ENCODE measurements around the gene DDOST.

Gene DDOST

GRCh38 chr1:20701847-20702246 lies 40.7 kb upstream of the DDOST start:
- no peak overlapping the region for H3K4me3 ChIP-seq (ENCODE audit: low read depth, low read length)
- H3K9me3 ChIP-seq (ENCODE audit: control insufficient read depth, insufficient read depth, low read length) = no peaks in the 10 kb centered on the region
- H3K9ac ChIP-seq (ENCODE audit: low read depth, low read length) = no peak overlapping the region
- no peak overlapping the region for H3K27ac ChIP-seq (ENCODE audit: low read depth, low read length)
- peaks cover 8% of the 10 kb centered on the region for H3K4me1 ChIP-seq (ENCODE audit: control insufficient read depth, insufficient read depth, low read length)
- no peaks in the 10 kb centered on the region for H3K27me3 ChIP-seq (ENCODE audit: control insufficient read depth, insufficient read depth, low read length)
- no peaks in the 10 kb centered on the region; the same call in 1 of the 2 replicates for H3K36me3 ChIP-seq (ENCODE audit: control insufficient read depth, insufficient read depth, low read length)

GRCh38 chr1:20701446-20701845 lies 40.3 kb upstream of the DDOST start:
- Histone ChIP-seq H3K4me1 (ENCODE audit: control insufficient read depth, insufficient read depth, low read length) (peaks cover 8% of the 10 kb centered on the region), H3K9ac (ENCODE audit: low read depth, low read length) (no peak overlapping the region), H3K4me3 (ENCODE audit: low read depth, low read length) (no peak overlapping the region), H3K36me3 (ENCODE audit: control insufficient read depth, insufficient read depth, low read length) (no peaks in the 10 kb centered on the region; the same call in 1 of the 2 replicates), H3K27ac (ENCODE audit: low read depth, low read length) (no peak overlapping the region), H3K9me3 (ENCODE audit: control insufficient read depth, insufficient read depth, low read length) (no peaks in the 10 kb centered on the region), H3K27me3 (ENCODE audit: control insufficient read depth, insufficient read depth, low read length) (no peaks in the 10 kb centered on the region)

- no peak overlapping the region for H3K27ac ChIP-seq (ENCODE audit: low read depth, low read length)
- H3K4me3 ChIP-seq (ENCODE audit: low read depth, low read length) = no peak overlapping the region
- H3K9ac ChIP-seq (ENCODE audit: low read depth, low read length) = no peak overlapping the region
- no peaks in the 10 kb centered on the region for H3K9me3 ChIP-seq (ENCODE audit: control insufficient read depth, insufficient read depth, low read length)
- H3K27me3 ChIP-seq (ENCODE audit: control insufficient read depth, insufficient read depth, low read length) = no peaks in the 10 kb centered on the region
- no peaks in the 10 kb centered on the region; the same call in 1 of the 2 replicates for H3K36me3 ChIP-seq (ENCODE audit: control insufficient read depth, insufficient read depth, low read length)
- peaks cover 14% of the 10 kb centered on the region for H3K4me1 ChIP-seq (ENCODE audit: control insufficient read depth, insufficient read depth, low read length)
Observed at GRCh38 chr1:20700636-20701215, 39.6 kb upstream of the DDOST start.

GRCh38 chr1:20699558-20699957 lies 38.4 kb upstream of the DDOST start:
- H3K9ac ChIP-seq (ENCODE audit: low read depth, low read length) = no peak overlapping the region
- H3K9me3 ChIP-seq (ENCODE audit: control insufficient read depth, insufficient read depth, low read length) = no peaks in the 10 kb centered on the region
- no peak overlapping the region for H3K4me3 ChIP-seq (ENCODE audit: low read depth, low read length)
- H3K27me3 ChIP-seq (ENCODE audit: control insufficient read depth, insufficient read depth, low read length) = no peaks in the 10 kb centered on the region
- peaks cover 14% of the 10 kb centered on the region for H3K4me1 ChIP-seq (ENCODE audit: control insufficient read depth, insufficient read depth, low read length)
- no peaks in the 10 kb centered on the region; the same call in 1 of the 2 replicates for H3K36me3 ChIP-seq (ENCODE audit: control insufficient read depth, insufficient read depth, low read length)
- H3K27ac ChIP-seq (ENCODE audit: low read depth, low read length) = no peak overlapping the region

GRCh38 chr1:20698195-20698910 lies 37.2 kb upstream of the DDOST start:
- Histone ChIP-seq H3K27ac (ENCODE audit: low read depth, low read length) (no peak overlapping the region), H3K4me3 (ENCODE audit: low read depth, low read length) (no peak overlapping the region), H3K9ac (ENCODE audit: low read depth, low read length) (no peak overlapping the region), H3K9me3 (ENCODE audit: control insufficient read depth, insufficient read depth, low read length) (no peaks in the 10 kb centered on the region), H3K4me1 (ENCODE audit: control insufficient read depth, insufficient read depth, low read length) (peaks cover 14% of the 10 kb centered on the region), H3K27me3 (ENCODE audit: control insufficient read depth, insufficient read depth, low read length) (no peaks in the 10 kb centered on the region), H3K36me3 (ENCODE audit: control insufficient read depth, insufficient read depth, low read length) (no peaks in the 10 kb centered on the region; the same call in 1 of the 2 replicates)

GRCh38 chr1:20697563-20697962 lies 36.4 kb upstream of the DDOST start:
- Histone ChIP-seq H3K36me3 (ENCODE audit: control insufficient read depth, insufficient read depth, low read length) (no peaks in the 10 kb centered on the region), H3K4me3 (ENCODE audit: low read depth, low read length) (no peak overlapping the region), H3K27ac (ENCODE audit: low read depth, low read length) (no peak overlapping the region), H3K9ac (ENCODE audit: low read depth, low read length) (no peak overlapping the region), H3K4me1 (ENCODE audit: control insufficient read depth, insufficient read depth, low read length) (peaks cover 14% of the 10 kb centered on the region), H3K27me3 (ENCODE audit: control insufficient read depth, insufficient read depth, low read length) (no peaks in the 10 kb centered on the region), H3K9me3 (ENCODE audit: control insufficient read depth, insufficient read depth, low read length) (no peaks in the 10 kb centered on the region)

GRCh38 chr1:20696397-20697333 lies 35.5 kb upstream of the DDOST start:
- H3K4me3 ChIP-seq (ENCODE audit: low read depth, low read length) = peak overlapping the region; percentile 70
- H3K9me3 ChIP-seq (ENCODE audit: control insufficient read depth, insufficient read depth, low read length) = no peaks in the 10 kb centered on the region
- H3K36me3 ChIP-seq (ENCODE audit: control insufficient read depth, insufficient read depth, low read length) = no peaks in the 10 kb centered on the region
- H3K4me1 ChIP-seq (ENCODE audit: control insufficient read depth, insufficient read depth, low read length) = peaks cover 14% of the 10 kb centered on the region
- peak overlapping the region; percentile 66 for H3K9ac ChIP-seq (ENCODE audit: low read depth, low read length)
- H3K27ac ChIP-seq (ENCODE audit: low read depth, low read length) = peak overlapping the region; percentile 80
- H3K27me3 ChIP-seq (ENCODE audit: control insufficient read depth, insufficient read depth, low read length) = no peaks in the 10 kb centered on the region

GRCh38 chr1:20695515-20695914 lies 34.3 kb upstream of the DDOST start:
- Histone ChIP-seq H3K36me3 (ENCODE audit: control insufficient read depth, insufficient read depth, low read length) (no peaks in the 10 kb centered on the region), H3K27ac (ENCODE audit: low read depth, low read length) (no peak overlapping the region), H3K9ac (ENCODE audit: low read depth, low read length) (no peak overlapping the region), H3K4me3 (ENCODE audit: low read depth, low read length) (no peak overlapping the region), H3K27me3 (ENCODE audit: control insufficient read depth, insufficient read depth, low read length) (no peaks in the 10 kb centered on the region), H3K4me1 (ENCODE audit: control insufficient read depth, insufficient read depth, low read length) (peaks cover 14% of the 10 kb centered on the region), H3K9me3 (ENCODE audit: control insufficient read depth, insufficient read depth, low read length) (no peaks in the 10 kb centered on the region)

GRCh38 chr1:20693623-20694022 lies 32.5 kb upstream of the DDOST start:
- Histone ChIP-seq H3K4me1 (ENCODE audit: control insufficient read depth, insufficient read depth, low read length) (peaks cover 14% of the 10 kb centered on the region), H3K36me3 (ENCODE audit: control insufficient read depth, insufficient read depth, low read length) (peaks cover 7% of the 10 kb centered on the region; the same call in 1 of the 2 replicates), H3K9me3 (ENCODE audit: control insufficient read depth, insufficient read depth, low read length) (no peaks in the 10 kb centered on the region), H3K27me3 (ENCODE audit: control insufficient read depth, insufficient read depth, low read length) (no peaks in the 10 kb centered on the region), H3K9ac (ENCODE audit: low read depth, low read length) (no peak overlapping the region), H3K27ac (ENCODE audit: low read depth, low read length) (no peak overlapping the region), H3K4me3 (ENCODE audit: low read depth, low read length) (no peak overlapping the region)

GRCh38 chr1:20691872-20692271 lies 30.7 kb upstream of the DDOST start:
- Histone ChIP-seq H3K36me3 (ENCODE audit: control insufficient read depth, insufficient read depth, low read length) (peaks cover 7% of the 10 kb centered on the region; the same call in 1 of the 2 replicates), H3K4me1 (ENCODE audit: control insufficient read depth, insufficient read depth, low read length) (peaks cover 5% of the 10 kb centered on the region; the same call in 1 of the 2 replicates), H3K27me3 (ENCODE audit: control insufficient read depth, insufficient read depth, low read length) (no peaks in the 10 kb centered on the region), H3K9me3 (ENCODE audit: control insufficient read depth, insufficient read depth, low read length) (no peaks in the 10 kb centered on the region), H3K9ac (ENCODE audit: low read depth, low read length) (no peak overlapping the region), H3K4me3 (ENCODE audit: low read depth, low read length) (no peak overlapping the region), H3K27ac (ENCODE audit: low read depth, low read length) (no peak overlapping the region)

Data from HUES48 (cell line).